B cell (primary cell): ENCODE results near the gene GSTM3.
"Not testable (repeated sequence)": the region's sequence is repeated elsewhere in the genome, so short reads cannot be mapped to it uniquely, and the experiment has no call there.

Source experiments
- EZH2 ChIP-seq: IDR thresholded peaks from 2 replicates; pipeline ENCODE4 v1.6.1; 2012; ENCODE audit warnings: borderline replicate concordance, low read depth, mild to moderate bottlenecking, moderate library complexity, low read length; ENCODE audit not compliant: insufficient read depth, poor library complexity, severe bottlenecking
- TF ChIP-seq, protein P1 (sequence below): fragments of 200-600 bp; IDR thresholded peaks from one replicate; pipeline ENCODE4 v1.8.0; 2022; ENCODE audit warnings: antibody characterized with exemption, mild to moderate bottlenecking

DNA sequence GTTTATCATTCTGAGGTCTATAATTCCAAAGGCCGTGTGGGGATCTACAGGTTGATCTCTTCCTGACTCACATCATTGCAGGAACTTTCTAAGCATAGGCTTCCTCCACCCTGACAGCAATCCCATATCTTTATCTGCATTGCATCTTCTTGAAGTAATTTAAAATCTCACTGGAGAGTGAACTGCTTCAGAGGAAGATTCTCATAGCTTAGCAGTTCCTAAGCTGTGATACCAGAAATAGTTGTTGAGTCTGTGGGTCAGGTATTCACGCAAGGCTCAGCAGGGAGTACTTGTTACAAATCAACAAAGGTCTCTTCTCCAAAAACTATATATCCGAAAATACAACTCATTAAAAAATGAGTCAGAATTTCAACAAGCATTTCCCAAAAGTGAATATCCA, 45.7 kb downstream of the GSTM3 start:
- TF ChIP-seq, protein P1, sequence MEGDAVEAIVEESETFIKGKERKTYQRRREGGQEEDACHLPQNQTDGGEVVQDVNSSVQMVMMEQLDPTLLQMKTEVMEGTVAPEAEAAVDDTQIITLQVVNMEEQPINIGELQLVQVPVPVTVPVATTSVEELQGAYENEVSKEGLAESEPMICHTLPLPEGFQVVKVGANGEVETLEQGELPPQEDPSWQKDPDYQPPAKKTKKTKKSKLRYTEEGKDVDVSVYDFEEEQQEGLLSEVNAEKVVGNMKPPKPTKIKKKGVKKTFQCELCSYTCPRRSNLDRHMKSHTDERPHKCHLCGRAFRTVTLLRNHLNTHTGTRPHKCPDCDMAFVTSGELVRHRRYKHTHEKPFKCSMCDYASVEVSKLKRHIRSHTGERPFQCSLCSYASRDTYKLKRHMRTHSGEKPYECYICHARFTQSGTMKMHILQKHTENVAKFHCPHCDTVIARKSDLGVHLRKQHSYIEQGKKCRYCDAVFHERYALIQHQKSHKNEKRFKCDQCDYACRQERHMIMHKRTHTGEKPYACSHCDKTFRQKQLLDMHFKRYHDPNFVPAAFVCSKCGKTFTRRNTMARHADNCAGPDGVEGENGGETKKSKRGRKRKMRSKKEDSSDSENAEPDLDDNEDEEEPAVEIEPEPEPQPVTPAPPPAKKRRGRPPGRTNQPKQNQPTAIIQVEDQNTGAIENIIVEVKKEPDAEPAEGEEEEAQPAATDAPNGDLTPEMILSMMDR = not testable (repeated sequence)
- TF ChIP-seq EZH2 = not testable (repeated sequence)
